Heart right ventricle (tissue), 16 donors: ENCODE measurements around the gene DRD5. TPM values are rescaled to one million over a fixed set of nuclear protein-coding genes. Genes with fewer than 3 reads are reported as not detected.

Source experiments
- ATAC-seq, 8 donors: fragments of 200-7000 bp; cut with Tn5 transposase; one replicate each; pipeline ENCODE4 v1.9.1; 2020; ENCODE audit warnings: mild to moderate bottlenecking in 8 of 8, moderate library complexity in 8 of 8, moderate number of reproducible peaks in 1 of 8
- DNase-seq, 2 donors: peaks; one replicate each; pipeline ENCODE4 v3.0.0-alpha.2; 2020
- H3K27ac ChIP-seq, 10 donors: fragments of 200-600 bp; sonication (generic) in 2 of 10; one replicate each; pipeline versions ENCODE4 v1.5.0 to v1.8.0; 2020 to 2022; ENCODE audit warnings: mild to moderate bottlenecking in 3 of 10
- H3K27me3 ChIP-seq, 7 donors: fragments of 200-600 bp; one replicate each; pipeline ENCODE4 v1.8.0; 2021 to 2022; ENCODE audit warnings: mild to moderate bottlenecking in 2 of 7
- H3K36me3 ChIP-seq, 9 donors: fragments of 200-600 bp; sonication (generic) in 1 of 9; one replicate each; pipeline versions ENCODE4 v1.5.0 to v1.8.0; 2020 to 2022; ENCODE audit warnings: mild to moderate bottlenecking in 2 of 9
- H3K4me1 ChIP-seq, 9 donors: fragments of 200-600 bp; sonication (generic) in 1 of 9; one replicate each; pipeline versions ENCODE4 v1.5.0 to v1.8.0; 2020 to 2022; ENCODE audit warnings: mild to moderate bottlenecking in 4 of 9
- H3K4me3 ChIP-seq, 10 donors: fragments of 200-600 bp; sonication (generic) in 2 of 10; one replicate each; pipeline versions ENCODE4 v1.5.0 to v1.8.0; 2020 to 2022; ENCODE audit warnings: mild to moderate bottlenecking in 7 of 10, moderate library complexity in 2 of 10
- H3K9me3 ChIP-seq, 11 donors: fragments of 200-600 bp in 10 of 11; sonication (generic) in 2 of 11; one replicate each; pipeline versions ENCODE4 v1.5.0 to v1.8.0; 2013 to 2022; ENCODE audit warnings: mild to moderate bottlenecking in 2 of 11, control low read depth in 1 of 11, moderate library complexity in 1 of 11
- WGBS, 2 donors: extraction: QIAGEN DNeasy Blood & Tissue Kit; methylation state at CpG; one replicate each; pipeline ENCODE4 v1.1.7; 2013; ENCODE audit warnings: inconsistent platforms in 1 of 2; 5-methylcytosine and 5-hydroxymethylcytosine counted together
- intact Hi-C, 10 donors: fragments of 100-400 bp; cut with DNase I; formaldehyde crosslinking; loops; one replicate each; pipeline versions ENCODE4 v1.11.1 to v1.14.2; 2022
- polyA plus RNA-seq, 2 donors: library from polyadenylated mRNA; stranded (reverse); fragments of 200-250 nt; gene quantifications; one replicate each; pipeline ENCODE4 v1.2.3, GENCODE V29; 2013
- total RNA-seq, 10 donors: library from RNA; stranded (reverse); fragmentation: NEBNext Ultra II Directional in 3 of 10; extraction: Animal tissue kit (Norgen Biotek cat#: 25700) in 3 of 10; gene quantifications; one replicate each; pipeline versions ENCODE4 v1.2.1 to v1.2.4, GENCODE V29; 2021 to 2023
- TF ChIP-seq, protein P1 (sequence below), 9 donors: fragments of 200-600 bp; sonication (generic) in 2 of 9; IDR thresholded peaks; one replicate each; pipeline versions ENCODE4 v1.5.0 to v1.8.0; 2021 to 2022; ENCODE audit warnings: antibody characterized with exemption in 9 of 9, mild to moderate bottlenecking in 5 of 9, moderate library complexity in 1 of 9
- donor health status: Arrhythmogenic right ventricular cardiomyopathy.
- donor health status: ischemic (EF 13 %, LVEDD 7.1; RV severe dilation, severe dysfunction).
- donor health status: healthy with polysubstance abuse.
- donor health status: DM: no; HTN: yes; CAD: no.
- donor health status: DM: no; HTN: no; CAD: no.
- donor health status: ischemic (EF 25% LVEDD 6.9; RV normal size, moderate dysfunction).
- donor health status: ischemic (EF 25% LVEDD 5.7; RV mildly dilated, moderate dysfunction).
- donor health status: healthy.
- donor health status: DM: yes; HTN: yes; CAD: no.
- donor health status: Ischemic cardiomyopathy.
- donor health status: ischemic (EF 35%, LVEDD 5.7; RV mildly dilated, moderate dysfunction).
- donor health status: nonischemic (EF 11% LVEDD 7.7; RV severe dilation, severe dysfunction).
- donor health status: DM: yes; HTN: yes; CAD: no.
- donor health status: PGD.
- donor health status: ischemic (EF 29% LVEDD 5.4; RV normal size, mild dysfunction).
- donor health status: nonischemic (EF 23%, LVEDD 6.1; RV moderate dilation, normal function).

The DRD5 gene
- total and polyA plus RNA-seq, 12 donors, result 0.07 TPM; not detected in 11

DNA sequence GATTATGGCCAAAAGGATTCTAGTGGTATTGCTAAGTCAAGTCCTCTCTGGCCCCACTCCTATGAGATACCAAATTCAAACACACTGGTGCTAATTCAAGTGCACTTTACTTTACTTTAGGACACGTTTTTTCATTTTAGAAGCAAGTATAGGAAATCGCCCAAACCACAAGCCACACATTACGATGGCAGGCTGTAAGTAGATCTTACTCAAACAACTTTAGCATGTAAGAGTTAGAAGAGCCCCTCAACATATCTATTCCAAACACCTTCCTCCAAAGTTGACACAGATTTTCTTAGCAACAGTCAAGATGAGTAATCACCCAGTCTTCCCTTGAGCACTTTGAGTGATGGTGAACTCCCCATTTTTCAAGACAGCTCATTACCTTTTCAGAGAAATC lies 43.6 kb downstream of the DRD5 start:
- Histone ChIP-seq H3K27ac (no peak overlapping the region), H3K4me3 (no peak overlapping the region), H3K27me3 (no peaks in the 10 kb centered on the region), H3K9me3 (no peaks in the 10 kb centered on the region), H3K4me1 (no peaks in the 10 kb centered on the region), H3K36me3 (no peaks in the 10 kb centered on the region)
- TF ChIP-seq, protein P1, sequence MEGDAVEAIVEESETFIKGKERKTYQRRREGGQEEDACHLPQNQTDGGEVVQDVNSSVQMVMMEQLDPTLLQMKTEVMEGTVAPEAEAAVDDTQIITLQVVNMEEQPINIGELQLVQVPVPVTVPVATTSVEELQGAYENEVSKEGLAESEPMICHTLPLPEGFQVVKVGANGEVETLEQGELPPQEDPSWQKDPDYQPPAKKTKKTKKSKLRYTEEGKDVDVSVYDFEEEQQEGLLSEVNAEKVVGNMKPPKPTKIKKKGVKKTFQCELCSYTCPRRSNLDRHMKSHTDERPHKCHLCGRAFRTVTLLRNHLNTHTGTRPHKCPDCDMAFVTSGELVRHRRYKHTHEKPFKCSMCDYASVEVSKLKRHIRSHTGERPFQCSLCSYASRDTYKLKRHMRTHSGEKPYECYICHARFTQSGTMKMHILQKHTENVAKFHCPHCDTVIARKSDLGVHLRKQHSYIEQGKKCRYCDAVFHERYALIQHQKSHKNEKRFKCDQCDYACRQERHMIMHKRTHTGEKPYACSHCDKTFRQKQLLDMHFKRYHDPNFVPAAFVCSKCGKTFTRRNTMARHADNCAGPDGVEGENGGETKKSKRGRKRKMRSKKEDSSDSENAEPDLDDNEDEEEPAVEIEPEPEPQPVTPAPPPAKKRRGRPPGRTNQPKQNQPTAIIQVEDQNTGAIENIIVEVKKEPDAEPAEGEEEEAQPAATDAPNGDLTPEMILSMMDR (IDR thresholded peaks at IDR 0.05), result no peak
- intact Hi-C loops, result no loop called here
- DNase-seq (no peak), ATAC-seq (no peak)
- 86 to 88% methylated on average over 3 of the region's 3 CpGs for WGBS, 2 donors

- no peaks in the 10 kb centered on the region for H3K9me3 ChIP-seq
- H3K4me3 ChIP-seq, result no peak overlapping the region
- H3K27me3 ChIP-seq, result no peaks in the 10 kb centered on the region
- TF ChIP-seq, protein P1 (IDR thresholded peaks at IDR 0.05), result no peak
- 91 to 96% methylated on average over 1 of the region's 1 CpG for WGBS, 2 donors
- H3K27ac ChIP-seq, result no peak overlapping the region
- H3K36me3 ChIP-seq, result no peaks in the 10 kb centered on the region
- no peak for DNase-seq
- intact Hi-C loops, result no loop called here
- no peaks in the 10 kb centered on the region for H3K4me1 ChIP-seq
- no peak for ATAC-seq
Measured at GRCh38 chr4:9826551-9826950, 45.1 kb downstream of the DRD5 start.

GRCh38 chr4:9832640-9833039 lies 51.2 kb downstream of the DRD5 start:
- WGBS, 2 donors, result 72 to 85% methylated on average over 2 of the region's 2 CpGs
- H3K9me3 ChIP-seq, result no peaks in the 10 kb centered on the region
- peaks cover 0 to 13% (median 0%) of the 10 kb centered on the region in 9 donors for H3K36me3 ChIP-seq
- TF ChIP-seq, protein P1 (IDR thresholded peaks at IDR 0.05), result no peak
- intact Hi-C loops, result no loop called here
- H3K4me1 ChIP-seq, result no peaks in the 10 kb centered on the region
- DNase-seq (no peak), ATAC-seq (peak in 4 of 8 donors; percentile 53 to 71 (median 64))
- no peak overlapping the region for H3K4me3 ChIP-seq
- H3K27ac ChIP-seq, result no peak overlapping the region
- H3K27me3 ChIP-seq, result no peaks in the 10 kb centered on the region

DNA sequence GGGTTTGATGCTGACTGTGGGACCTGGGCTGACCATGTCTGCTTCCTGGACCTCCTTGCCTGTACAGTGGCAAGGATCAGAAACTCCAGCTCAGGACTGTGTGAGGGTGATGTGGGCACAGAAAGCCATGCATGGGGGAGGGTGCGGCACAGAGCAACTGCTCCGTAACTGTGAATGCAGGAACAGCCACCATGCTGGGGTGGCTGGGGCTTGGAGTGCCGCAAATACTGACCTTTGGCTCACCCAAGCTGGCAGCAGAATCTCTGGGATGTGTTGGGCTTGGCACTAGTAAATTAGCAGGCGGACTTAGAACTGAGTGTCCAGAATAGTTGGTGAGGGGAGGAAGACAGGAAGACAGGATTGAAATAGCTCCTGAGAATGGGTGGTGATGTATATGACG lies 52.0 kb downstream of the DRD5 start:
- Histone ChIP-seq H3K9me3 (peaks cover 0 to 4% (median 0%) of the 10 kb centered on the region in 11 donors), H3K4me3 (no peak overlapping the region), H3K36me3 (peaks cover 0 to 13% (median 0%) of the 10 kb centered on the region in 9 donors), H3K27ac (no peak overlapping the region), H3K27me3 (no peaks in the 10 kb centered on the region), H3K4me1 (no peaks in the 10 kb centered on the region)
- DNase-seq (no peak), ATAC-seq (peak in 4 of 8 donors; percentile 24 to 81 (median 47))
- WGBS, 2 donors, result 87 to 96% methylated on average over 5 of the region's 5 CpGs
- intact Hi-C loops, result no loop called here
- TF ChIP-seq, protein P1 (IDR thresholded peaks at IDR 0.05), result no peak

Other genes with a start within 250 kb of the DRD5 start
- 10 to 100 TPM in 2 of 10 donors, 1 to 10 TPM in 8; 3.2 to 10.9 (median 5.8) TPM for gene SLC2A9, start 239.9 kb downstream of the DRD5 start, total RNA-seq
- 1 to 10 TPM; 3.1 to 3.8 TPM for gene SLC2A9, start 239.9 kb downstream of the DRD5 start, polyA plus RNA-seq